H1 (cell line): ENCODE results near the gene GLO1. TPM values are rescaled to one million over a fixed set of nuclear protein-coding genes. Genes with fewer than 3 reads are reported as not detected.

Experiments
- CTCF ChIA-PET: fragments of 300-600 bp; sonication (Branson Sonifier 250); formaldehyde crosslinking; loops from one replicate; lab custom pipeline; 2021; ENCODE audit not compliant: partially characterized antibody; lab: Charles Lee
- POLR2A ChIA-PET: fragments of 300-600 bp; sonication (Branson Sonifier 250); formaldehyde crosslinking; loops from one replicate; lab custom pipeline; 2021; ENCODE audit warnings: inconsistent platforms; ENCODE audit not compliant: partially characterized antibody; lab: Charles Lee
- DNase-seq, 2 experiments: peaks; one replicate each; pipeline versions ENCODE4 v3.0.0 to v3.0.0-alpha.2; 2010 to 2022; ENCODE audit warnings: low spot score in 2 of 2, low read depth in 1 of 2, mixed read lengths in 1 of 2
- FAIRE-seq: peaks from 2 replicates; lab custom pipeline; 2011; peaks lifted over from hg19 to GRCh38; lab: Jason Lieb, UNC
- H2AFZ ChIP-seq: 2 replicates; pipeline ENCODE4 v1.8.1; 2012; ENCODE audit warnings: low read length, inconsistent platforms
- H2AK5ac ChIP-seq: 2 replicates; pipeline ENCODE4 v1.6.1; 2013; ENCODE audit warnings: low read depth, low read length
- H2BK120ac ChIP-seq: replicated peaks from 2 replicates; pipeline ENCODE3; 2013; ENCODE audit warnings: low read depth, low read length, inconsistent platforms
- H2BK12ac ChIP-seq: 2 replicates; pipeline ENCODE4 v1.6.1; 2013; ENCODE audit warnings: low read depth, low read length
- H2BK15ac ChIP-seq: 2 replicates; pipeline ENCODE4 v1.6.1; 2013; ENCODE audit warnings: low read length
- H2BK20ac ChIP-seq: 2 replicates; pipeline ENCODE4 v1.6.1; 2013; ENCODE audit warnings: low read length
- H2BK5ac ChIP-seq: 2 replicates; pipeline ENCODE4 v1.6.1; 2013; ENCODE audit warnings: low read depth, low read length
- H3K14ac ChIP-seq: 2 replicates; pipeline ENCODE4 v1.6.1; 2013; ENCODE audit warnings: inconsistent platforms; ENCODE audit not compliant: insufficient read length
- H3K18ac ChIP-seq: 2 replicates; pipeline ENCODE4 v1.6.1; 2013; ENCODE audit warnings: low read length; ENCODE audit errors: extremely low read depth
- H3K23ac ChIP-seq: 2 replicates; pipeline ENCODE4 v1.6.1; 2013; ENCODE audit warnings: inconsistent platforms; ENCODE audit not compliant: insufficient read length
- H3K23me2 ChIP-seq: 2 replicates; pipeline ENCODE4 v1.6.1; 2013; ENCODE audit warnings: low read depth, low read length
- H3K27ac ChIP-seq: 2 replicates; pipeline ENCODE4 v1.6.1; 2011; ENCODE audit warnings: low read depth, low read length, inconsistent platforms
- H3K27me3 ChIP-seq, 4 experiments: replicated peaks in 1 of 4; 1 replicate in 1 of 4; 2 replicates in 3 of 4; pipeline versions ENCODE4 v1.6.1 to v1.8.1; 2011 to 2013; ENCODE audit warnings: low read length in 3 of 4, mild to moderate bottlenecking in 3 of 4, inconsistent platforms in 2 of 4, mixed read lengths in 2 of 4, moderate library complexity in 1 of 4; ENCODE audit not compliant: control insufficient read depth in 3 of 4, insufficient read depth in 3 of 4; ENCODE audit errors: extremely low read depth in 1 of 4
- H3K36me3 ChIP-seq, 4 experiments: 2 replicates each; pipeline versions ENCODE4 v1.6.1 to v1.8.1; 2011 to 2013; ENCODE audit warnings: mild to moderate bottlenecking in 4 of 4, low read length in 3 of 4, moderate library complexity in 2 of 4, control low read depth in 1 of 4, inconsistent platforms in 1 of 4; ENCODE audit not compliant: insufficient read depth in 4 of 4, control insufficient read depth in 2 of 4
- H3K4ac ChIP-seq: replicated peaks from 2 replicates; pipeline ENCODE3; 2013; ENCODE audit warnings: low read length, low read depth, mixed read lengths, inconsistent platforms; ENCODE audit not compliant: insufficient read length
- H3K4me1 ChIP-seq, 4 experiments: replicated peaks in 1 of 4; 1 replicate in 1 of 4; 2 replicates in 3 of 4; pipeline versions ENCODE4 v1.6.1 to v1.8.1; 2011 to 2013; ENCODE audit warnings: low read length in 3 of 4, inconsistent platforms in 2 of 4, mixed read lengths in 1 of 4; ENCODE audit not compliant: insufficient read depth in 4 of 4, control insufficient read depth in 3 of 4
- H3K4me2 ChIP-seq, 2 experiments: 2 replicates each; pipeline versions ENCODE4 v1.6.1 to v1.8.1; 2011 to 2013; ENCODE audit warnings: low read depth in 2 of 2, low read length in 2 of 2, control low read depth in 1 of 2, inconsistent platforms in 1 of 2, mild to moderate bottlenecking in 1 of 2; ENCODE audit not compliant: insufficient read depth in 1 of 2
- H3K4me3 ChIP-seq, 4 experiments: fragments of 200-600, 300-600 bp in 1 of 4; sonication (generic), shearing (Covaris generic), sonication (Bioruptor Twin) in 1 of 4; 2 replicates each; pipeline versions ENCODE4 v1.5.1 to v1.8.1; 2011 to 2016; ENCODE audit warnings: low read length in 4 of 4, low read depth in 3 of 4, control low read depth in 2 of 4, inconsistent platforms in 2 of 4, mild to moderate bottlenecking in 2 of 4, mixed read lengths in 1 of 4, moderate library complexity in 1 of 4; ENCODE audit not compliant: insufficient read depth in 2 of 4; ENCODE audit errors: extremely low read depth in 1 of 4
- H3K56ac ChIP-seq: replicated peaks from 2 replicates; pipeline ENCODE3; 2013; ENCODE audit warnings: low read depth, mild to moderate bottlenecking, mixed read lengths, low read length, inconsistent platforms; ENCODE audit not compliant: insufficient read length
- H3K79me1 ChIP-seq: 2 replicates; pipeline ENCODE4 v1.6.1; 2013; ENCODE audit warnings: low read depth, low read length, control low read depth
- H3K79me2 ChIP-seq, 2 experiments: 2 replicates each; pipeline versions ENCODE4 v1.6.1 to v1.8.1; 2012 to 2013; ENCODE audit warnings: low read length in 2 of 2, mild to moderate bottlenecking in 2 of 2, inconsistent platforms in 1 of 2; ENCODE audit not compliant: insufficient read depth in 2 of 2, control insufficient read depth in 1 of 2
- H3K9ac ChIP-seq, 4 experiments: replicated peaks in 1 of 4; 1 replicate in 1 of 4; 2 replicates in 3 of 4; pipeline versions ENCODE4 v1.6.1 to v1.8.1; 2011 to 2013; ENCODE audit warnings: low read depth in 3 of 4, low read length in 3 of 4, control low read depth in 2 of 4, mild to moderate bottlenecking in 2 of 4, moderate library complexity in 2 of 4, inconsistent platforms in 1 of 4; ENCODE audit errors: extremely low read depth in 1 of 4
- H3K9me3 ChIP-seq, 2 experiments: 2 replicates each; pipeline versions ENCODE4 v1.6.1 to v1.8.1; 2012 to 2013; ENCODE audit warnings: mild to moderate bottlenecking in 2 of 2, moderate library complexity in 2 of 2, control low read depth in 1 of 2, inconsistent platforms in 1 of 2, low read depth in 1 of 2, low read length in 1 of 2, mixed read lengths in 1 of 2; ENCODE audit not compliant: insufficient read depth in 2 of 2
- H4K20me1 ChIP-seq, 2 experiments: replicated peaks in 1 of 2; 2 replicates each; pipeline versions ENCODE3 to v1.8.1; 2011 to 2013; ENCODE audit warnings: inconsistent platforms in 2 of 2, low read length in 2 of 2, mild to moderate bottlenecking in 1 of 2; ENCODE audit not compliant: insufficient read depth in 2 of 2, control insufficient read depth in 1 of 2
- H4K5ac ChIP-seq: 2 replicates; pipeline ENCODE4 v1.6.1; 2013; ENCODE audit warnings: low read length, low read depth, mixed read lengths, inconsistent platforms; ENCODE audit not compliant: insufficient read length
- H4K8ac ChIP-seq: 2 replicates; pipeline ENCODE4 v1.8.0; 2013; ENCODE audit warnings: mild to moderate bottlenecking, moderate library complexity, low read length, inconsistent platforms; ENCODE audit not compliant: insufficient read depth; ENCODE audit errors: extremely low read depth
- H4K91ac ChIP-seq: replicated peaks from 2 replicates; pipeline ENCODE3; 2013; ENCODE audit warnings: low read length, mixed read lengths, inconsistent platforms; ENCODE audit not compliant: insufficient read length
- BCL11A ChIP-seq, 2 experiments: IDR thresholded peaks; one replicate each; pipeline ENCODE4 v1.6.1; 2011; ENCODE audit warnings: low read depth in 2 of 2, low read length in 2 of 2, mild to moderate bottlenecking in 2 of 2
- POLR2AphosphoS5 ChIP-seq: IDR thresholded peaks from 2 replicates; pipeline ENCODE4 v1.6.1; 2011; ENCODE audit warnings: low read depth, low read length
- SAP30 ChIP-seq: fragments of 300-600 bp; sonication (generic); IDR thresholded peaks from 2 replicates; pipeline ENCODE4 v1.7.1; 2012; ENCODE audit warnings: low read length, moderate library complexity, mild to moderate bottlenecking, inconsistent platforms; ENCODE audit not compliant: insufficient read depth, insufficient replicate concordance
- SIRT6 ChIP-seq: IDR thresholded peaks from one replicate; pipeline ENCODE4 v1.7.1; 2012; ENCODE audit warnings: low read length, inconsistent platforms
- TEAD4 ChIP-seq: IDR thresholded peaks from 2 replicates; pipeline ENCODE4 v1.6.1; 2012; ENCODE audit warnings: low read depth, low read length, inconsistent platforms, mixed read lengths
- WGBS, 2 experiments: shearing (Covaris generic) in 1 of 2; methylation state at CpG; one replicate each; pipeline versions ENCODE4 v1.1.6 to v1.1.7; 2013 to 2015; ENCODE audit warnings: low lambda C conversion rate in 2 of 2, mixed read lengths in 2 of 2, inconsistent platforms in 1 of 2, low coverage in 1 of 2, missing lambda C conversion rate in 1 of 2; ENCODE audit not compliant: insufficient replicate concordance in 2 of 2, insufficient coverage in 1 of 2, insufficient read length in 1 of 2; ENCODE audit errors: extremely low coverage in 1 of 2, missing lambda C conversion rate in 1 of 2; 5-methylcytosine and 5-hydroxymethylcytosine counted together
- polyA plus RNA-seq, 7 experiments: library from polyadenylated mRNA; depleted of rRNA in 3 of 7; stranded (reverse) in 5 of 7; unstranded in 2 of 7; fragments of >200 nt in 5 of 7; fragments of 200-250 nt in 2 of 7; gene quantifications; 1 replicate in 5 of 7; 2 replicates in 1 of 7; 4 replicates in 1 of 7; pipeline versions ENCODE4 v1.2.1 to v1.2.3, GENCODE V29; 2011 to 2013; ENCODE audit warnings: missing spikeins in 2 of 7, mixed read lengths in 2 of 7
- total RNA-seq: library from RNA; stranded (reverse); fragmentation: NEBNext Ultra II Directional; extraction: Animal tissue kit (Norgen Biotek cat#: 25700); gene quantifications from 2 replicates; pipeline ENCODE4 v1.2.1, GENCODE V29; 2021

GLO1 gene
- total and polyA plus RNA-seq, 2 of the 8 experiments (the other 6 are each of a cell fraction or from before 2014, with no cell fraction given): 104 to 170 TPM

DNA sequence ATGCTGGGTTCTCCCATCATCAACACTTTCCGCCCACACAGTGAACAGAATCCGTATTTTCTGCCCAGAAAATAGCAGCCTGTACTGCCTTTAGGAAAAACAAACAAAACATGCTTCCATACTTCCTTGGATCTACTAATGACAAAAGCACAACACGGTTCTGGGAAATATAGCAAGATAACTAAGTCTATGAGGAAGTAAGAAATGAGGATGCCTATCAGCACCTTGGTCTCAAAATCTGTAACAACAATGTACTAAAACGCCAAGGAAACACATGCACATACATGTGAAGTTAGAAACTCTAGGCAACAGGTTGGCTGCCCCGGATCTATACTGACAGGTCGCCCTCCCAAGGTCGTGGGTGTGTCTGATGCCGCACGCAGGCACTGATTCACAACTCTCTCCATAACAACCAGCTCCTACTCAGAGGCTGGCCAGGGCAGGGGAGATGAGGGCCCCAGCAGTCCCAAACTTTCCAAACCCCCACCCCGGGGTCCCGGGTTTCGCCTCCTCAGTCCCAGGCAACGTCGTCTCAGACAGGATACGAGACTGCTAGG, 63.9 kb downstream of the GLO1 start:
- H3K79me2 ChIP-seq: peaks cover 0 to 5% of the 10 kb centered on the region in 2 experiments; a peak in 2 of 4 replicates
- DNase-seq (no peak), FAIRE-seq (no peak)
- no peak overlapping the region for H2AK5ac ChIP-seq
- H3K4me3 ChIP-seq: peak overlapping the region; percentile 74 to 91 (median 82)
- peaks cover 9% of the 10 kb centered on the region; the same call in 1 of the 2 replicates for H3K23me2 ChIP-seq
- H3K9ac ChIP-seq: peak overlapping the region; percentile 35 to 80 (median 70); a peak in 6 of 7 replicates
- H2BK120ac ChIP-seq: no peak overlapping the region
- 8% methylated on average over 15 of the region's 15 CpGs; no CpG with 5 or more reads in 1 of the 2 experiments for WGBS, 2 experiments
- H3K18ac ChIP-seq: no peak overlapping the region
- peak overlapping the region; percentile 28 for H4K91ac ChIP-seq
- no peak overlapping the region for H2BK20ac ChIP-seq
- no peaks in the 10 kb centered on the region for H3K27me3 ChIP-seq
- no peaks in the 10 kb centered on the region for H3K36me3 ChIP-seq
- POLR2A ChIA-PET: interaction anchor here (0.8 to 1.9 kb wide), 4 partner anchors 9 to 26 kb away, joined by 3 to 8 read pairs (median 4); no protein-coding TSS in a partner anchor
- peak overlapping the region; percentile 64 for H2AFZ ChIP-seq
- no peak overlapping the region for H3K23ac ChIP-seq
- H2BK12ac ChIP-seq: no peak overlapping the region
- peak overlapping the region; percentile 75 to 93 for H3K4me2 ChIP-seq
- H2BK15ac ChIP-seq: no peak overlapping the region
- H4K20me1 ChIP-seq: no peaks in the 10 kb centered on the region
- H3K56ac ChIP-seq: no peak overlapping the region
- H4K8ac ChIP-seq: peak overlapping the region; percentile 93
- peak overlapping the region; percentile 78 for H4K5ac ChIP-seq
- H3K27ac ChIP-seq: no peak overlapping the region
- H3K14ac ChIP-seq: no peak overlapping the region
- no peak overlapping the region for H2BK5ac ChIP-seq
- CTCF ChIA-PET: no interaction called here
- H3K9me3 ChIP-seq: no peaks in the 10 kb centered on the region
- no peak overlapping the region for H3K4ac ChIP-seq
- no peak for TF ChIP-seq SIRT6
- no peak for TF ChIP-seq POLR2AphosphoS5
- TF ChIP-seq BCL11A (IDR thresholded peaks at IDR 0.05; ENCODE audit: low read depth in 2 of 2, low read length in 2 of 2): no peak
- TF ChIP-seq TEAD4: no peak
- peak; percentile 71 for TF ChIP-seq SAP30
- H3K4me1 ChIP-seq: peaks cover 0 to 7% (median 5%) of the 10 kb centered on the region in 4 experiments; a peak in 5 of 7 replicates
- no peaks in the 10 kb centered on the region for H3K79me1 ChIP-seq
